Measurements from ENCODE around the gene PDE8B. TPM values are rescaled to one million over a fixed set of nuclear protein-coding genes. Genes with fewer than 3 reads are reported as not detected.

The PDE8B gene
- total and polyA plus RNA-seq, 2 experiments from 2014 or later: 0.45 to 0.91 TPM

GRCh38 chr5:77231471-77232138 is 21.1 kb downstream of the PDE8B start:
- Histone ChIP-seq H3K4me2 (no peak overlapping the region), H4K20me1 (replicated peaks; ENCODE audit: insufficient read depth) (no peaks in the 10 kb centered on the region), H3F3A (replicated peaks; ENCODE audit: low read depth) (no peaks in the 10 kb centered on the region), H3K4me1 (ENCODE audit: insufficient read depth) (peaks cover 5% of the 10 kb centered on the region; the same call in 1 of the 2 replicates), H2AFZ (no peak overlapping the region), H3K9me2 (ENCODE audit: insufficient read depth) (no peaks in the 10 kb centered on the region), H3K4me3 (no peak overlapping the region), H3K27ac (ENCODE audit: low read depth) (no peak overlapping the region), H3K79me2 (replicated peaks; ENCODE audit: insufficient read depth) (no peaks in the 10 kb centered on the region), H3K36me3 (ENCODE audit: insufficient read depth) (no peaks in the 10 kb centered on the region), H3K27me3 (ENCODE audit: insufficient read depth) (no peaks in the 10 kb centered on the region)
- no peaks in the 10 kb centered on the region for H3K36me3 Mint-ChIP-seq (ENCODE audit: low read depth)
- no peaks in the 10 kb centered on the region for H3K4me1 Mint-ChIP-seq
- H3K9me3 Mint-ChIP-seq: no peaks in the 10 kb centered on the region
- H3K27ac Mint-ChIP-seq: no peak overlapping the region
- DNase-seq (ENCODE audit: low spot score) (peak; percentile 8), ATAC-seq (peak; percentile 75)
- TF ChIP-seq ETS1 (IDR thresholded peaks at IDR 0.05) (no peak), ZNF462 (CRISPR knock-in tag; IDR thresholded peaks at IDR 0.05) (no peak), CTCF (conservative IDR thresholded peaks at IDR 0.05; ENCODE audit: low read depth in 2 of 2) (peak; percentile 13 to 50; a peak in 2 of 4 replicates), CREB1 (CRISPR knock-in tag; IDR thresholded peaks at IDR 0.05; ENCODE audit: low read depth) (no peak), ZNF114 (CRISPR knock-in tag; IDR thresholded peaks at IDR 0.05) (no peak), JUNB (IDR thresholded peaks at IDR 0.05; ENCODE audit: unreplicated experiment) (no peak), EZH2phosphoT487 (IDR thresholded peaks at IDR 0.05; ENCODE audit: unreplicated experiment) (no peak), NANOG (IDR thresholded peaks at IDR 0.05; ENCODE audit: borderline replicate concordance) (no peak)
- no peaks in the 10 kb centered on the region for H3K27me3 Mint-ChIP-seq (ENCODE audit: insufficient read depth, low read depth, poor library complexity)
- no peak overlapping the region for H3K4me3 Mint-ChIP-seq

Data from GM23338 (cell line).